ENCODE results near the gene CLTC.

CLTC gene

GRCh38 chr17:59619035-59619297, 729 bp upstream of the CLTC start:
- Histone ChIP-seq H3K9me3 (ENCODE audit: control insufficient read depth, insufficient read depth, low read depth, low read length) (no peaks in the 10 kb centered on the region), H3K4me3 (ENCODE audit: low read depth, low read length) (peak overlapping the region; percentile 85), H3K27ac (ENCODE audit: low read depth, low read length) (peak overlapping the region; percentile 99), H3K9ac (ENCODE audit: low read length) (peak overlapping the region; percentile 91), H3K4me1 (ENCODE audit: control insufficient read depth, insufficient read depth, low read length) (peaks cover 33% of the 10 kb centered on the region), H3K27me3 (ENCODE audit: control insufficient read depth, insufficient read depth, low read length) (no peaks in the 10 kb centered on the region), H3K36me3 (ENCODE audit: control insufficient read depth, insufficient read depth, low read length) (peaks cover 11% of the 10 kb centered on the region; the same call in 1 of the 2 replicates)

- H3K9me3 ChIP-seq (ENCODE audit: control insufficient read depth, insufficient read depth, low read depth, low read length) = no peaks in the 10 kb centered on the region
- H3K27ac ChIP-seq (ENCODE audit: low read depth, low read length) = peak overlapping the region; percentile 99
- peaks cover 33% of the 10 kb centered on the region for H3K4me1 ChIP-seq (ENCODE audit: control insufficient read depth, insufficient read depth, low read length)
- H3K36me3 ChIP-seq (ENCODE audit: control insufficient read depth, insufficient read depth, low read length) = peaks cover 13% of the 10 kb centered on the region; the same call in 1 of the 2 replicates
- peak overlapping the region; percentile 91 for H3K9ac ChIP-seq (ENCODE audit: low read length)
- H3K4me3 ChIP-seq (ENCODE audit: low read depth, low read length) = peak overlapping the region; percentile 85
- no peaks in the 10 kb centered on the region for H3K27me3 ChIP-seq (ENCODE audit: control insufficient read depth, insufficient read depth, low read length)
These were observed 317 bp downstream of the CLTC start for GRCh38 chr17:59620064-59620359.

- Histone ChIP-seq H3K27me3 (ENCODE audit: control insufficient read depth, insufficient read depth, low read length) (no peaks in the 10 kb centered on the region), H3K36me3 (ENCODE audit: control insufficient read depth, insufficient read depth, low read length) (peaks cover 14% of the 10 kb centered on the region; the same call in 1 of the 2 replicates), H3K27ac (ENCODE audit: low read depth, low read length) (no peak overlapping the region; the same call in 1 of the 2 replicates), H3K9me3 (ENCODE audit: control insufficient read depth, insufficient read depth, low read depth, low read length) (no peaks in the 10 kb centered on the region), H3K9ac (ENCODE audit: low read length) (peak overlapping the region; percentile 91), H3K4me3 (ENCODE audit: low read depth, low read length) (peak overlapping the region; percentile 85), H3K4me1 (ENCODE audit: control insufficient read depth, insufficient read depth, low read length) (peaks cover 33% of the 10 kb centered on the region)
These were observed 994 bp downstream of the CLTC start for GRCh38 chr17:59620518-59621259.

DNA sequence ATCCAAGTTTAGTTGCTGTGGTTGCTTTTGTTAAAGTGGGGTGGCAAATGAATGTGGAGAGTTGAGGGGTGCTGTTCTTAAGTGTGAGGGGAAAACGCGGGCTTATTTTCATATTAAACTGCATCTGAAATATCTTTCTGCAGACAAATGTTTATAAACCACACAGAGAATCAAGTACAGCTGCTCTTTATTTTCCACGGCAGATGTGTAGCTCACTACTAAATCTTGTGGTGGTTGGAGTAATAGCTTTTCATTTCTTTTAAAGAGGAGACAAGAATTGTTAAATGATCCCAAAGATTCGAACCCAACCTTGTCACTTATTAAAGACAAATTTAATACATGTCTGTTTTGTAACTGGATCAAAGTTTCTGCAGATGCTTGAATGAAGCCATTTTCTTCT, 2.1 kb downstream of the CLTC start:
- Histone ChIP-seq H3K27ac (ENCODE audit: low read depth, low read length) (no peak overlapping the region), H3K4me1 (ENCODE audit: control insufficient read depth, insufficient read depth, low read length) (peaks cover 31% of the 10 kb centered on the region), H3K9ac (ENCODE audit: low read length) (peak overlapping the region; percentile 4), H3K36me3 (ENCODE audit: control insufficient read depth, insufficient read depth, low read length) (peaks cover 21% of the 10 kb centered on the region), H3K9me3 (ENCODE audit: control insufficient read depth, insufficient read depth, low read depth, low read length) (no peaks in the 10 kb centered on the region), H3K4me3 (ENCODE audit: low read depth, low read length) (peak overlapping the region; percentile 85), H3K27me3 (ENCODE audit: control insufficient read depth, insufficient read depth, low read length) (no peaks in the 10 kb centered on the region)

DNA sequence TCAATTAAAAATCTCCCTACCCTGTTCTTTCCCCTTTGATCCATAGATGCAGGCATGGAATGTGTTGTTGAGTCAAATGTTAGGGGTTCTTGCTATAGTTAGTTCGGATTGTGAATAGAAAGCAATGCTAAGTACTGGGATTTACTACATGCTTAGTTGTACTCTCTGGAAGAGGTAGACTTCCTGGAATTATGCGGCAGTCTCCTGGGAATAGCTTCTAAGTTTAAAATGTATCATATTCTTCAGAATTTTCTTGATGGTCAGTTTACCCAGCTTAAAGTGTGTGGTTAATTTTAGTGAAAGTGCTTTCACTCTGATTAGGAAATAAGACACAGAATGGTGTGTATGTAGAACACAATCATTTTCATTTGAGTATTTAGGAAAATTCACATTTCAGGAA, 3.5 kb downstream of the CLTC start:
- no peak overlapping the region for H3K9ac ChIP-seq (ENCODE audit: low read length)
- peaks cover 21% of the 10 kb centered on the region for H3K4me1 ChIP-seq (ENCODE audit: control insufficient read depth, insufficient read depth, low read length)
- no peak overlapping the region for H3K27ac ChIP-seq (ENCODE audit: low read depth, low read length)

GRCh38 chr17:59626756-59627155, 7.1 kb downstream of the CLTC start:
- H3K27ac ChIP-seq (ENCODE audit: low read depth, low read length) = no peak overlapping the region
- peaks cover 44% of the 10 kb centered on the region for H3K36me3 ChIP-seq (ENCODE audit: control insufficient read depth, insufficient read depth, low read length)
- peaks cover 14% of the 10 kb centered on the region for H3K4me1 ChIP-seq (ENCODE audit: control insufficient read depth, insufficient read depth, low read length)

More for the DNA sequence above, 3.5 kb downstream of the CLTC start:
- peaks cover 25% of the 10 kb centered on the region for H3K36me3 ChIP-seq (ENCODE audit: control insufficient read depth, insufficient read depth, low read length)
- no peaks in the 10 kb centered on the region for H3K27me3 ChIP-seq (ENCODE audit: control insufficient read depth, insufficient read depth, low read length)
- no peaks in the 10 kb centered on the region for H3K9me3 ChIP-seq (ENCODE audit: control insufficient read depth, insufficient read depth, low read depth, low read length)
- H3K4me3 ChIP-seq (ENCODE audit: low read depth, low read length) = 0 out of 2 replicates have a peak overlapping the region, but pooled peaks have one; percentile 85

GRCh38 chr17:59627274-59627673, 7.6 kb downstream of the CLTC start:
- H3K4me3 ChIP-seq (ENCODE audit: low read depth, low read length) = no peak overlapping the region
- H3K27me3 ChIP-seq (ENCODE audit: control insufficient read depth, insufficient read depth, low read length) = no peaks in the 10 kb centered on the region
- H3K4me1 ChIP-seq (ENCODE audit: control insufficient read depth, insufficient read depth, low read length) = peaks cover 9% of the 10 kb centered on the region
- H3K9me3 ChIP-seq (ENCODE audit: control insufficient read depth, insufficient read depth, low read depth, low read length) = peaks cover 10% of the 10 kb centered on the region; the same call in 1 of the 2 replicates
- H3K9ac ChIP-seq (ENCODE audit: low read length) = no peak overlapping the region
- H3K36me3 ChIP-seq (ENCODE audit: control insufficient read depth, insufficient read depth, low read length) = peaks cover 44% of the 10 kb centered on the region
- no peak overlapping the region for H3K27ac ChIP-seq (ENCODE audit: low read depth, low read length)

More at GRCh38 chr17:59626756-59627155, 7.1 kb downstream of the CLTC start:
- H3K9ac ChIP-seq (ENCODE audit: low read length) = no peak overlapping the region
- peaks cover 10% of the 10 kb centered on the region; the same call in 1 of the 2 replicates for H3K9me3 ChIP-seq (ENCODE audit: control insufficient read depth, insufficient read depth, low read depth, low read length)
- H3K27me3 ChIP-seq (ENCODE audit: control insufficient read depth, insufficient read depth, low read length) = no peaks in the 10 kb centered on the region
- H3K4me3 ChIP-seq (ENCODE audit: low read depth, low read length) = no peak overlapping the region

DNA sequence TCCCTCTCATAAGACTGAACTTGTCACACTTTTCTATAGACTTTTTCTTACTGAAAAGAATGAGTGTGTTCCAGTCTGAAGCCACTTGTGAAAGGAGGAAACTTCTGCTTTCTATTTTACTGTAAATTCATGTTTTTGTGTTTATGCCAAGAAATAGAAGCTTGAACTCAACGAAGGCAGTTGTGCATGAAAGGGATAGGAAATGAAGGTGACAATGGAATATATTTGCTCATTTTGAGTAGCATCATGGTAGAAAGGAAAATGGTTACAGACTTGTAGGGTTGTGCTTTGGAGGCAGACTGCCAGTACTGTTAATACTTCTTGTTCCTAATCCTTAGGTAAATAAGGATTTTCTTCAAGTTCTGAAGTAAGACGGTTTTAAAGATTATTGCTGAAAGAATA, 8.1 kb downstream of the CLTC start:
- Histone ChIP-seq H3K4me3 (ENCODE audit: low read depth, low read length) (no peak overlapping the region), H3K9ac (ENCODE audit: low read length) (no peak overlapping the region), H3K36me3 (ENCODE audit: control insufficient read depth, insufficient read depth, low read length) (peaks cover 44% of the 10 kb centered on the region), H3K9me3 (ENCODE audit: control insufficient read depth, insufficient read depth, low read depth, low read length) (peaks cover 10% of the 10 kb centered on the region; the same call in 1 of the 2 replicates), H3K4me1 (ENCODE audit: control insufficient read depth, insufficient read depth, low read length) (peaks cover 5% of the 10 kb centered on the region), H3K27me3 (ENCODE audit: control insufficient read depth, insufficient read depth, low read length) (no peaks in the 10 kb centered on the region), H3K27ac (ENCODE audit: low read depth, low read length) (no peak overlapping the region)

GRCh38 chr17:59629174-59629573, 9.5 kb downstream of the CLTC start:
- Histone ChIP-seq H3K27ac (ENCODE audit: low read depth, low read length) (no peak overlapping the region), H3K27me3 (ENCODE audit: control insufficient read depth, insufficient read depth, low read length) (no peaks in the 10 kb centered on the region), H3K4me3 (ENCODE audit: low read depth, low read length) (no peak overlapping the region), H3K4me1 (ENCODE audit: control insufficient read depth, insufficient read depth, low read length) (peaks cover 4% of the 10 kb centered on the region; the same call in 1 of the 2 replicates), H3K9me3 (ENCODE audit: control insufficient read depth, insufficient read depth, low read depth, low read length) (peaks cover 10% of the 10 kb centered on the region; the same call in 1 of the 2 replicates), H3K36me3 (ENCODE audit: control insufficient read depth, insufficient read depth, low read length) (peaks cover 33% of the 10 kb centered on the region), H3K9ac (ENCODE audit: low read length) (no peak overlapping the region)

GRCh38 chr17:59631276-59631675, 11.6 kb downstream of the CLTC start:
- Histone ChIP-seq H3K4me1 (ENCODE audit: control insufficient read depth, insufficient read depth, low read length) (peaks cover 12% of the 10 kb centered on the region; the same call in 1 of the 2 replicates), H3K9ac (ENCODE audit: low read length) (no peak overlapping the region), H3K27ac (ENCODE audit: low read depth, low read length) (no peak overlapping the region), H3K4me3 (ENCODE audit: low read depth, low read length) (no peak overlapping the region), H3K27me3 (ENCODE audit: control insufficient read depth, insufficient read depth, low read length) (no peaks in the 10 kb centered on the region), H3K9me3 (ENCODE audit: control insufficient read depth, insufficient read depth, low read depth, low read length) (peaks cover 10% of the 10 kb centered on the region; the same call in 1 of the 2 replicates), H3K36me3 (ENCODE audit: control insufficient read depth, insufficient read depth, low read length) (peaks cover 29% of the 10 kb centered on the region)

DNA sequence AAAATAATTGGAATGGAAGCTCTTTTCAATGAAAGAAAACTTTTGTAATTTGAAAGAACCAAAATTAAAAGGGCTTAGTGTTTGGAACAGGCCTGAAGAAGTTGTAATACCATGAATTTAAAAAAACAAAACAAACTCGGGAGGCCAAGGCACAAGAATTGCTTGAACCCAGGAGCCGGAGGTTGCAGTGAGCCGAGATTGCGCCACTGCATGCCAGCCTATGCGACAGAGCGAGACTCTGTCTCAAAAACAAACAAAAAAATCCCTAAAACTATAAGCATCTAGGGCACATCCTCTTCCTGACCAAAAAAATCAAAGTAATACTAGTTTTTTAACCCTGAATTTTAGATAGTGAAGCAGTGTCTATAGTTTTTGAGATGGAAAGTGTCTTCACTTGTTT, 12.7 kb downstream of the CLTC start:
- no peak overlapping the region for H3K27ac ChIP-seq (ENCODE audit: low read depth, low read length)
- H3K4me3 ChIP-seq (ENCODE audit: low read depth, low read length) = no peak overlapping the region
- H3K27me3 ChIP-seq (ENCODE audit: control insufficient read depth, insufficient read depth, low read length) = no peaks in the 10 kb centered on the region
- H3K9ac ChIP-seq (ENCODE audit: low read length) = no peak overlapping the region
- peaks cover 12% of the 10 kb centered on the region; the same call in 1 of the 2 replicates for H3K4me1 ChIP-seq (ENCODE audit: control insufficient read depth, insufficient read depth, low read length)
- peaks cover 25% of the 10 kb centered on the region for H3K36me3 ChIP-seq (ENCODE audit: control insufficient read depth, insufficient read depth, low read length)
- H3K9me3 ChIP-seq (ENCODE audit: control insufficient read depth, insufficient read depth, low read depth, low read length) = peaks cover 10% of the 10 kb centered on the region; the same call in 1 of the 2 replicates

All from HUES6 (cell line).